ENCODE results near the gene APOD.
"Not testable (repeated sequence)": the region's sequence is repeated elsewhere in the genome, so short reads cannot be mapped to it uniquely, and the experiment has no call there.

APOD gene

GRCh38 chr3:195583831-195584542, at the start of gene APOD:
Gene APOD, minus strand, starts transcription at chr3:195583940. Its CDS starts 4,479 bp downstream, at chr3:195579461.
- no peak for DNase-seq

- DNase-seq, result not testable (repeated sequence)
Measured at GRCh38 chr3:195633351-195633750, 49.6 kb upstream of the APOD start.

GRCh38 chr3:195632501-195633185, 48.9 kb upstream of the APOD start:
- not testable (repeated sequence) for DNase-seq

- not testable (repeated sequence) for DNase-seq
Measured at GRCh38 chr3:195632046-195632445, 48.3 kb upstream of the APOD start.

GRCh38 chr3:195630938-195631495, 47.3 kb upstream of the APOD start:
- DNase-seq, result not testable (repeated sequence)

GRCh38 chr3:195630086-195630917, 46.6 kb upstream of the APOD start:
- not testable (repeated sequence) for DNase-seq

- not testable (repeated sequence) for DNase-seq
Measured at GRCh38 chr3:195629682-195630081, 45.9 kb upstream of the APOD start.

GRCh38 chr3:195628386-195628920, 44.7 kb upstream of the APOD start:
- DNase-seq, result not testable (repeated sequence)

- DNase-seq, result not testable (repeated sequence)
Measured at GRCh38 chr3:195627515-195628385, 44.0 kb upstream of the APOD start.

- DNase-seq, result not testable (repeated sequence)
Measured at GRCh38 chr3:195624603-195625560, 41.1 kb upstream of the APOD start.

GRCh38 chr3:195624171-195624570, 40.4 kb upstream of the APOD start:
- not testable (repeated sequence) for DNase-seq

- DNase-seq, result not testable (repeated sequence)
Measured at GRCh38 chr3:195623217-195623965, 39.7 kb upstream of the APOD start.

- DNase-seq, result not testable (repeated sequence)
Measured at GRCh38 chr3:195622523-195623170, 38.9 kb upstream of the APOD start.

- not testable (repeated sequence) for DNase-seq
Measured at GRCh38 chr3:195622012-195622411, 38.3 kb upstream of the APOD start.

- DNase-seq, result not testable (repeated sequence)
Measured at GRCh38 chr3:195621095-195621494, 37.4 kb upstream of the APOD start.

GRCh38 chr3:195620476-195620875, 36.7 kb upstream of the APOD start:
- not testable (repeated sequence) for DNase-seq

- DNase-seq, result not testable (repeated sequence)
Measured at GRCh38 chr3:195619591-195620369, 36.0 kb upstream of the APOD start.

Data from NCI-H526 (cell line).